Activated CD4-positive, alpha-beta memory T cell treated with anti-CD3 and anti-CD28 coated beads, Interleukin-2, amount 10 ng/mL, durations not matched to agents 7 days and 5 days (primary cell): ENCODE measurements around the gene PPP1R27. TPM values are rescaled to one million over a fixed set of nuclear protein-coding genes. Genes with fewer than 3 reads are reported as not detected.
A peak's percentile ranks its signal among the peaks of the same experiment; 100 is the strongest.

Experiments
- CTCF ChIA-PET: fragments of 350-600 bp; sonication (Branson Sonifier 250); formaldehyde crosslinking; loops from one replicate; lab custom pipeline; 2021; ENCODE audit warnings: antibody characterized with exemption, inconsistent platforms; lab: Charles Lee
- POLR2A ChIA-PET: fragments of 350-600 bp; sonication (Branson Sonifier 250); formaldehyde crosslinking; loops from one replicate; lab custom pipeline; 2021; ENCODE audit warnings: antibody characterized with exemption; lab: Charles Lee
- DNase-seq: peaks from one replicate; pipeline ENCODE4 v3.0.0-alpha.2; 2020
- H3K27ac Mint-ChIP-seq: one replicate; pipeline ENCODE4 v1.8.0; 2021; ENCODE audit warnings: mild to moderate bottlenecking, mixed read lengths
- H3K27me3 Mint-ChIP-seq: one replicate; pipeline ENCODE4 v1.8.0; 2021; ENCODE audit warnings: mixed read lengths
- H3K36me3 Mint-ChIP-seq: one replicate; pipeline ENCODE4 v1.8.0; 2021; ENCODE audit warnings: low read depth, mixed read lengths
- H3K4me1 Mint-ChIP-seq: one replicate; pipeline ENCODE4 v1.8.0; 2021; ENCODE audit warnings: mixed read lengths
- H3K4me3 Mint-ChIP-seq: one replicate; pipeline ENCODE4 v1.8.0; 2021; ENCODE audit warnings: mild to moderate bottlenecking, mixed read lengths
- H3K9me3 Mint-ChIP-seq: one replicate; pipeline ENCODE4 v1.8.0; 2021; ENCODE audit warnings: mixed read lengths
- total RNA-seq, 2 experiments: library from RNA; stranded (reverse); gene quantifications; one replicate each; pipeline ENCODE4 v1.2.3, GENCODE V29; 2021

The PPP1R27 gene
- total RNA-seq, 2 experiments from 2014 or later = not detected

- DNase-seq = peak; percentile 96
- Mint-ChIP-seq H3K36me3 (peaks cover 2% of the 10 kb centered on the region), H3K4me3 (peak within 1 kb of the TSS; percentile 88), H3K27me3 (no peaks in the 10 kb centered on the region), H3K9me3 (no peaks in the 10 kb centered on the region), H3K27ac (peak within 1 kb of the TSS; percentile 92), H3K4me1 (peaks cover 31% of the 10 kb centered on the region)
- ChIA-PET POLR2A (interaction anchor here (0.6 to 4.9 kb wide), 20 partner anchors 9 to 191 kb away, joined by 3 to 41 read pairs (median 5); partner anchors contain the start of genes ANAPC11, ARHGDIA, ARL16 and HGS), CTCF (interaction anchor here (1.9 kb wide), 1 partner anchor 26 kb away, joined by 5 read pairs; no protein-coding TSS in a partner anchor)
Measured at GRCh38 chr17:81833160-81833920, 1.5 kb downstream of the PPP1R27 start, which contains the start of gene MCRIP1. Gene MCRIP1 (minus strand): TSS chr17:81833291. CDS start chr17:81824506, 8,785 bp downstream.

- CTCF ChIA-PET = no interaction called here
- Mint-ChIP-seq H3K36me3 (peaks cover 2% of the 10 kb centered on the region), H3K4me1 (peaks cover 31% of the 10 kb centered on the region)
Measured at GRCh38 chr17:81832608-81833159, 2.2 kb downstream of the PPP1R27 start.

GRCh38 chr17:81831957-81832607 lies 2.8 kb downstream of the PPP1R27 start:
- peak overlapping the region; percentile 92 for H3K27ac Mint-ChIP-seq
- no peaks in the 10 kb centered on the region for H3K9me3 Mint-ChIP-seq
- DNase-seq = peak; percentile 68
- ChIA-PET POLR2A (interaction anchor here (0.6 to 4.9 kb wide), 16 partner anchors 10 to 192 kb away, joined by 3 to 41 read pairs (median 5); partner anchors contain the start of genes ALYREF, ANAPC11, ARHGDIA and ARL16), CTCF (no interaction called here)
- H3K4me3 Mint-ChIP-seq = peak overlapping the region; percentile 88
- H3K27me3 Mint-ChIP-seq = no peaks in the 10 kb centered on the region
- peaks cover 2% of the 10 kb centered on the region for H3K36me3 Mint-ChIP-seq
- H3K4me1 Mint-ChIP-seq = peaks cover 31% of the 10 kb centered on the region

More at GRCh38 chr17:81832608-81833159, 2.2 kb downstream of the PPP1R27 start:
- peak overlapping the region; percentile 92 for H3K27ac Mint-ChIP-seq
- H3K9me3 Mint-ChIP-seq = no peaks in the 10 kb centered on the region
- peak overlapping the region; percentile 88 for H3K4me3 Mint-ChIP-seq
- POLR2A ChIA-PET = interaction anchor here (0.7 to 4.9 kb wide), 22 partner anchors 10 to 191 kb away, joined by 3 to 41 read pairs (median 5); partner anchors contain the start of genes ALYREF, ANAPC11, ARHGDIA and ARL16
- DNase-seq = no peak
- no peaks in the 10 kb centered on the region for H3K27me3 Mint-ChIP-seq

GRCh38 chr17:81831563-81831956 lies 3.3 kb downstream of the PPP1R27 start:
- POLR2A ChIA-PET = interaction anchor here (0.6 to 4.9 kb wide), 8 partner anchors 9 to 148 kb away, joined by 3 to 41 read pairs (median 8); partner anchors contain the start of genes ARHGDIA, ARL16, HGS and MRPL12
- no peaks in the 10 kb centered on the region for H3K27me3 Mint-ChIP-seq
- DNase-seq = peak; percentile 23
- H3K9me3 Mint-ChIP-seq = no peaks in the 10 kb centered on the region
- H3K36me3 Mint-ChIP-seq = peaks cover 2% of the 10 kb centered on the region
- CTCF ChIA-PET = no interaction called here
- peaks cover 31% of the 10 kb centered on the region for H3K4me1 Mint-ChIP-seq
- peak overlapping the region; percentile 88 for H3K4me3 Mint-ChIP-seq
- peak overlapping the region; percentile 92 for H3K27ac Mint-ChIP-seq

- peaks cover 29% of the 10 kb centered on the region for H3K4me1 Mint-ChIP-seq
- no peak overlapping the region for H3K27ac Mint-ChIP-seq
Measured at GRCh38 chr17:81829858-81830257, 5.0 kb downstream of the PPP1R27 start.

GRCh38 chr17:81828656-81829055 lies 6.2 kb downstream of the PPP1R27 start:
- CTCF ChIA-PET = no interaction called here
- peaks cover 2% of the 10 kb centered on the region for H3K36me3 Mint-ChIP-seq

More at GRCh38 chr17:81829858-81830257, 5.0 kb downstream of the PPP1R27 start:
- ChIA-PET CTCF (interaction anchor here (0.5 kb wide), 1 partner anchor 107 kb away, joined by 4 read pairs; no protein-coding TSS in a partner anchor), POLR2A (interaction anchor here (0.6 kb wide), 1 partner anchor 163 kb away, joined by 3 read pairs; the partner anchor contains the start of genes CCDC137 and OXLD1)
- no peak for DNase-seq
- peaks cover 2% of the 10 kb centered on the region for H3K36me3 Mint-ChIP-seq
- no peaks in the 10 kb centered on the region for H3K27me3 Mint-ChIP-seq
- no peaks in the 10 kb centered on the region for H3K9me3 Mint-ChIP-seq
- no peak overlapping the region for H3K4me3 Mint-ChIP-seq

GRCh38 chr17:81825841-81826466 lies 8.9 kb downstream of the PPP1R27 start:
- ChIA-PET POLR2A (interaction anchor here (1.2 kb wide), 1 partner anchor 44 kb away, joined by 3 read pairs; no protein-coding TSS in a partner anchor), CTCF (no interaction called here)

More at GRCh38 chr17:81828656-81829055, 6.2 kb downstream of the PPP1R27 start:
- DNase-seq = no peak
- Mint-ChIP-seq H3K27me3 (no peaks in the 10 kb centered on the region), H3K4me1 (peaks cover 26% of the 10 kb centered on the region), H3K27ac (no peak overlapping the region), H3K4me3 (no peak overlapping the region), H3K9me3 (no peaks in the 10 kb centered on the region)
- POLR2A ChIA-PET = no interaction called here

GRCh38 chr17:81824595-81824994 lies 10.3 kb downstream of the PPP1R27 start:
- Mint-ChIP-seq H3K36me3 (no peaks in the 10 kb centered on the region), H3K27me3 (no peaks in the 10 kb centered on the region), H3K4me3 (no peak overlapping the region), H3K9me3 (no peaks in the 10 kb centered on the region), H3K4me1 (peaks cover 13% of the 10 kb centered on the region), H3K27ac (no peak overlapping the region)
- POLR2A ChIA-PET = no interaction called here
- CTCF ChIA-PET = no interaction called here
- no peak for DNase-seq

More at GRCh38 chr17:81825841-81826466, 8.9 kb downstream of the PPP1R27 start:
- DNase-seq = no peak
- H3K27me3 Mint-ChIP-seq = no peaks in the 10 kb centered on the region
- H3K27ac Mint-ChIP-seq = no peak overlapping the region
- no peaks in the 10 kb centered on the region for H3K9me3 Mint-ChIP-seq
- no peaks in the 10 kb centered on the region for H3K36me3 Mint-ChIP-seq
- H3K4me3 Mint-ChIP-seq = no peak overlapping the region
- H3K4me1 Mint-ChIP-seq = peaks cover 21% of the 10 kb centered on the region

GRCh38 chr17:81823820-81824550 lies 10.9 kb downstream of the PPP1R27 start:
- H3K36me3 Mint-ChIP-seq = no peaks in the 10 kb centered on the region
- no peaks in the 10 kb centered on the region for H3K27me3 Mint-ChIP-seq
- ChIA-PET POLR2A (no interaction called here), CTCF (no interaction called here)
- no peak for DNase-seq
- H3K4me1 Mint-ChIP-seq = peaks cover 13% of the 10 kb centered on the region
- H3K9me3 Mint-ChIP-seq = no peaks in the 10 kb centered on the region
- no peak overlapping the region for H3K4me3 Mint-ChIP-seq
- no peak overlapping the region for H3K27ac Mint-ChIP-seq

GRCh38 chr17:81822996-81823819 lies 11.6 kb downstream of the PPP1R27 start:
- Mint-ChIP-seq H3K4me1 (peaks cover 13% of the 10 kb centered on the region), H3K36me3 (no peaks in the 10 kb centered on the region), H3K9me3 (no peaks in the 10 kb centered on the region), H3K27me3 (no peaks in the 10 kb centered on the region), H3K27ac (no peak overlapping the region), H3K4me3 (no peak overlapping the region)
- ChIA-PET POLR2A (interaction anchor here (1.6 to 2.1 kb wide), 2 partner anchors 9 to 36 kb away, joined by 6 to 13 read pairs; partner anchors contain the start of gene MCRIP1), CTCF (no interaction called here)
- DNase-seq = no peak

- H3K9me3 Mint-ChIP-seq = no peaks in the 10 kb centered on the region
- no peaks in the 10 kb centered on the region for H3K36me3 Mint-ChIP-seq
- peaks cover 4% of the 10 kb centered on the region for H3K27me3 Mint-ChIP-seq
- ChIA-PET CTCF (interaction anchor here (0.7 kb wide), 1 partner anchor 71 kb away, joined by 5 read pairs; no protein-coding TSS in a partner anchor), POLR2A (interaction anchor here (1.2 to 2.1 kb wide), 4 partner anchors 10 to 120 kb away, joined by 3 to 13 read pairs (median 5); partner anchors contain the start of genes MCRIP1 and MRPL12)
- peaks cover 13% of the 10 kb centered on the region for H3K4me1 Mint-ChIP-seq
- no peak overlapping the region for H3K4me3 Mint-ChIP-seq
- peak overlapping the region; percentile 44 for H3K27ac Mint-ChIP-seq
- no peak for DNase-seq
Measured at GRCh38 chr17:81822312-81822637, 12.6 kb downstream of the PPP1R27 start.
